Measurements from ENCODE around the gene PREPL. TPM values are rescaled to one million over a fixed set of nuclear protein-coding genes. Genes with fewer than 3 reads are reported as not detected.

The PREPL gene
- total and polyA plus RNA-seq, 2 experiments from 2014 or later = 16.5 to 49.0 TPM

DNA sequence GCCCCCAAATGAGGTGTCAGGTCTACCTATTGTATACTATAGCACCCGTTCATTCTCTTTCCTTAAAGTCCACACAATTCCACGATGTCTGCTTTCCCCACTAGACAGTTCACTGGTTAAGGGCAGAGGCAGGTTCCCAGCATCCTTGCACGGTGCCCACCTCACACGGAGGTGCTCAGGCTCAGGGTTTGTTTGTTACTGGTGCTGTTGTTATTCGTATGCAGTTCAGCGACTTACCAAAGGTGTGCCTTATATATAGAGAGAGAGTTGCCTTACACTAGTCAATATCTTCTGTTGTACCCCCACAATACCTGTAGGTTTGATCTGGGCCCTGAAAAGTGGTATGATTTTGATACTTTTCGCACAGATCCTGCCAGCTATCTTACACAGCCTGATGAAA lies 55.4 kb downstream of the PREPL start:
- TF ChIP-seq, protein P1, sequence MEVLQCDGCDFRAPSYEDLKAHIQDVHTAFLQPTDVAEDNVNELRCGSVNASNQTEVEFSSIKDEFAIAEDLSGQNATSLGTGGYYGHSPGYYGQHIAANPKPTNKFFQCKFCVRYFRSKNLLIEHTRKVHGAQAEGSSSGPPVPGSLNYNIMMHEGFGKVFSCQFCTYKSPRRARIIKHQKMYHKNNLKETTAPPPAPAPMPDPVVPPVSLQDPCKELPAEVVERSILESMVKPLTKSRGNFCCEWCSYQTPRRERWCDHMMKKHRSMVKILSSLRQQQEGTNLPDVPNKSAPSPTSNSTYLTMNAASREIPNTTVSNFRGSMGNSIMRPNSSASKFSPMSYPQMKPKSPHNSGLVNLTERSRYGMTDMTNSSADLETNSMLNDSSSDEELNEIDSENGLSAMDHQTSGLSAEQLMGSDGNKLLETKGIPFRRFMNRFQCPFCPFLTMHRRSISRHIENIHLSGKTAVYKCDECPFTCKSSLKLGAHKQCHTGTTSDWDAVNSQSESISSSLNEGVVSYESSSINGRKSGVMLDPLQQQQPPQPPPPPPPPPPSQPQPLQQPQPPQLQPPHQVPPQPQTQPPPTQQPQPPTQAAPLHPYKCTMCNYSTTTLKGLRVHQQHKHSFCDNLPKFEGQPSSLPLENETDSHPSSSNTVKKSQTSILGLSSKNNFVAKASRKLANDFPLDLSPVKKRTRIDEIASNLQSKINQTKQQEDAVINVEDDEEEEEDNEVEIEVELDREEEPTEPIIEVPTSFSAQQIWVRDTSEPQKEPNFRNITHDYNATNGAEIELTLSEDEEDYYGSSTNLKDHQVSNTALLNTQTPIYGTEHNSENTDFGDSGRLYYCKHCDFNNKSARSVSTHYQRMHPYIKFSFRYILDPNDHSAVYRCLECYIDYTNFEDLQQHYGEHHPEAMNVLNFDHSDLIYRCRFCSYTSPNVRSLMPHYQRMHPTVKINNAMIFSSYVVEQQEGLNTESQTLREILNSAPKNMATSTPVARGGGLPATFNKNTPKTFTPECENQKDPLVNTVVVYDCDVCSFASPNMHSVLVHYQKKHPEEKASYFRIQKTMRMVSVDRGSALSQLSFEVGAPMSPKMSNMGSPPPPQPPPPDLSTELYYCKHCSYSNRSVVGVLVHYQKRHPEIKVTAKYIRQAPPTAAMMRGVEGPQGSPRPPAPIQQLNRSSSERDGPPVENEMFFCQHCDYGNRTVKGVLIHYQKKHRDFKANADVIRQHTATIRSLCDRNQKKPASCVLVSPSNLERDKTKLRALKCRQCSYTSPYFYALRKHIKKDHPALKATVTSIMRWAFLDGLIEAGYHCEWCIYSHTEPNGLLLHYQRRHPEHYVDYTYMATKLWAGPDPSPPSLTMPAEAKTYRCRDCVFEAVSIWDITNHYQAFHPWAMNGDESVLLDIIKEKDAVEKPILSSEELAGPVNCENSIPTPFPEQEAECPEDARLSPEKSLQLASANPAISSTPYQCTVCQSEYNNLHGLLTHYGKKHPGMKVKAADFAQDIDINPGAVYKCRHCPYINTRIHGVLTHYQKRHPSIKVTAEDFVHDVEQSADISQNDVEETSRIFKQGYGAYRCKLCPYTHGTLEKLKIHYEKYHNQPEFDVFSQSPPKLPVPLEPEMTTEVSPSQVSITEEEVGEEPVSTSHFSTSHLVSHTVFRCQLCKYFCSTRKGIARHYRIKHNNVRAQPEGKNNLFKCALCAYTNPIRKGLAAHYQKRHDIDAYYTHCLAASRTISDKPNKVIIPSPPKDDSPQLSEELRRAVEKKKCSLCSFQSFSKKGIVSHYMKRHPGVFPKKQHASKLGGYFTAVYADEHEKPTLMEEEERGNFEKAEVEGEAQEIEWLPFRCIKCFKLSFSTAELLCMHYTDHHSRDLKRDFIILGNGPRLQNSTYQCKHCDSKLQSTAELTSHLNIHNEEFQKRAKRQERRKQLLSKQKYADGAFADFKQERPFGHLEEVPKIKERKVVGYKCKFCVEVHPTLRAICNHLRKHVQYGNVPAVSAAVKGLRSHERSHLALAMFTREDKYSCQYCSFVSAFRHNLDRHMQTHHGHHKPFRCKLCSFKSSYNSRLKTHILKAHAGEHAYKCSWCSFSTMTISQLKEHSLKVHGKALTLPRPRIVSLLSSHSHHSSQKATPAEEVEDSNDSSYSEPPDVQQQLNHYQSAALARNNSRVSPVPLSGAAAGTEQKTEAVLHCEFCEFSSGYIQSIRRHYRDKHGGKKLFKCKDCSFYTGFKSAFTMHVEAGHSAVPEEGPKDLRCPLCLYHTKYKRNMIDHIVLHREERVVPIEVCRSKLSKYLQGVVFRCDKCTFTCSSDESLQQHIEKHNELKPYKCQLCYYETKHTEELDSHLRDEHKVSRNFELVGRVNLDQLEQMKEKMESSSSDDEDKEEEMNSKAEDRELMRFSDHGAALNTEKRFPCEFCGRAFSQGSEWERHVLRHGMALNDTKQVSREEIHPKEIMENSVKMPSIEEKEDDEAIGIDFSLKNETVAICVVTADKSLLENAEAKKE (CRISPR knock-in tag; IDR thresholded peaks at IDR 0.05) = no peak
- TF ChIP-seq, protein P2, sequence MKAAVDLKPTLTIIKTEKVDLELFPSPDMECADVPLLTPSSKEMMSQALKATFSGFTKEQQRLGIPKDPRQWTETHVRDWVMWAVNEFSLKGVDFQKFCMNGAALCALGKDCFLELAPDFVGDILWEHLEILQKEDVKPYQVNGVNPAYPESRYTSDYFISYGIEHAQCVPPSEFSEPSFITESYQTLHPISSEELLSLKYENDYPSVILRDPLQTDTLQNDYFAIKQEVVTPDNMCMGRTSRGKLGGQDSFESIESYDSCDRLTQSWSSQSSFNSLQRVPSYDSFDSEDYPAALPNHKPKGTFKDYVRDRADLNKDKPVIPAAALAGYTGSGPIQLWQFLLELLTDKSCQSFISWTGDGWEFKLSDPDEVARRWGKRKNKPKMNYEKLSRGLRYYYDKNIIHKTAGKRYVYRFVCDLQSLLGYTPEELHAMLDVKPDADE (IDR thresholded peaks at IDR 0.05) = no peak
- TF ChIP-seq REST (IDR thresholded peaks at IDR 0.05; ENCODE audit: unreplicated experiment) (no peak), EZH2 (IDR thresholded peaks at IDR 0.05; ENCODE audit: low read depth, unreplicated experiment) (no peak), JUNB (IDR thresholded peaks at IDR 0.05; ENCODE audit: unreplicated experiment) (no peak), NANOG (IDR thresholded peaks at IDR 0.05; ENCODE audit: borderline replicate concordance) (no peak), ZNF331 (CRISPR knock-in tag; IDR thresholded peaks at IDR 0.05; ENCODE audit: low read depth) (no peak), POLR2AphosphoS5 (IDR thresholded peaks at IDR 0.05; ENCODE audit: low read depth) (no peak), ZNF114 (CRISPR knock-in tag; IDR thresholded peaks at IDR 0.05) (no peak), CTCF (conservative IDR thresholded peaks at IDR 0.05; ENCODE audit: low read depth in 2 of 2) (no peak), CREB1 (CRISPR knock-in tag; IDR thresholded peaks at IDR 0.05; ENCODE audit: low read depth) (no peak), EZH2phosphoT487 (IDR thresholded peaks at IDR 0.05; ENCODE audit: unreplicated experiment) (no peak), STAT1 (IDR thresholded peaks at IDR 0.05; ENCODE audit: unreplicated experiment) (no peak)
- Histone ChIP-seq H3K4me2 (no peak overlapping the region), H3K4me1 (ENCODE audit: insufficient read depth) (no peaks in the 10 kb centered on the region), H3K4me3 (no peak overlapping the region), H3F3A (replicated peaks; ENCODE audit: low read depth) (no peaks in the 10 kb centered on the region), H3K27ac (ENCODE audit: low read depth) (no peak overlapping the region), H3K27me3 (ENCODE audit: insufficient read depth) (no peaks in the 10 kb centered on the region), H3K9me2 (ENCODE audit: insufficient read depth) (no peaks in the 10 kb centered on the region), H3K36me3 (ENCODE audit: insufficient read depth) (peaks cover 11% of the 10 kb centered on the region; the same call in 1 of the 2 replicates), H2AFZ (no peak overlapping the region), H4K20me1 (replicated peaks; ENCODE audit: insufficient read depth) (no peaks in the 10 kb centered on the region), H3K79me2 (replicated peaks; ENCODE audit: insufficient read depth) (no peaks in the 10 kb centered on the region)
- DNase-seq (ENCODE audit: low spot score) = no peak
- Mint-ChIP-seq H3K4me1 (no peaks in the 10 kb centered on the region; the same call in 2 of the 3 replicates), H3K27me3 (ENCODE audit: insufficient read depth, low read depth, poor library complexity) (peaks cover 7% of the 10 kb centered on the region), H3K27ac (no peak overlapping the region), H3K9me3 (peaks cover 38% of the 10 kb centered on the region), H3K36me3 (ENCODE audit: low read depth) (peaks cover 24% of the 10 kb centered on the region), H3K4me3 (no peak overlapping the region)
- ATAC-seq = peak; percentile 75
